ENCODE measurements around the gene PHOX2B. TPM values are rescaled to one million over a fixed set of nuclear protein-coding genes. Genes with fewer than 3 reads are reported as not detected.

The PHOX2B gene
- total and polyA plus RNA-seq, 2 of the 8 experiments (the other 6 are each of a cell fraction or from before 2014, with no cell fraction given), result not detected

DNA sequence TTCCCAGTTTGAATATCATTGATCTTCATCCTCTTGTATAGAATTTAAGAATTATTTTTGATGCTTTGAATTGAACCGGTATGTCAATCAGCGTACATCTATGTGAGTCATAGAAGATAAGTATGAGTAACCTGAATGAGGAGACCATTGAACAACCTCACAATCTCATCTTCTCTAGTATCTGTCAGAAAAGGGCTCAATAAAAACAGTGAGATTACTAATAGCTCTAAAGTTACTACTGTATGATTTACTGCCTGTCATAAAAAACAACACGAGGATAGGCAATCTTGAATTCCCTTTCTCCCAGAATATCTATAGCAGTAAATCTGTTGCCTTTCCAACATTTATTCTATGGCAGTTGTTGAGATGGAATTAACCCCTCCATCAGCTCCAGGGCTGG is 36.1 kb downstream of the PHOX2B start:
- Histone ChIP-seq H4K91ac (replicated peaks; ENCODE audit: insufficient read length, low read length) (no peak overlapping the region), H3K23ac (ENCODE audit: insufficient read length) (no peak overlapping the region), H2BK15ac (ENCODE audit: low read length) (no peak overlapping the region), H3K23me2 (ENCODE audit: low read depth, low read length) (no peaks in the 10 kb centered on the region), H3K4ac (replicated peaks; ENCODE audit: insufficient read length, low read depth, low read length) (no peak overlapping the region), H3K14ac (ENCODE audit: insufficient read length) (no peak overlapping the region), H3K79me2 (ENCODE audit: control insufficient read depth in 1 of 2, insufficient read depth in 2 of 2, low read length in 2 of 2) (no peaks in the 10 kb centered on the region), H3K4me2 (ENCODE audit: insufficient read depth in 1 of 2, low read depth in 2 of 2, low read length in 2 of 2) (no peak overlapping the region), H3K18ac (ENCODE audit: extremely low read depth, low read length) (no peak overlapping the region), H2AFZ (ENCODE audit: low read length) (no peak overlapping the region), H3K9me3 (ENCODE audit: insufficient read depth in 2 of 2, low read depth in 1 of 2, low read length in 1 of 2) (no peaks in the 10 kb centered on the region), H3K27ac (ENCODE audit: low read depth, low read length) (no peak overlapping the region), H3K36me3 (ENCODE audit: control insufficient read depth in 2 of 4, insufficient read depth in 4 of 4, low read length in 3 of 4) (no peaks in the 10 kb centered on the region), H3K4me3 (ENCODE audit: extremely low read depth in 1 of 4, insufficient read depth in 2 of 4, low read depth in 3 of 4, low read length in 4 of 4) (no peak overlapping the region), H4K5ac (ENCODE audit: insufficient read length, low read depth, low read length) (no peak overlapping the region), H2BK12ac (ENCODE audit: low read depth, low read length) (no peak overlapping the region), H2BK5ac (ENCODE audit: low read depth, low read length) (no peak overlapping the region), H2AK5ac (ENCODE audit: low read depth, low read length) (no peak overlapping the region), H3K56ac (replicated peaks; ENCODE audit: insufficient read length, low read depth, low read length) (no peak overlapping the region), H4K8ac (ENCODE audit: extremely low read depth, insufficient read depth, low read length) (no peak overlapping the region), H3K27me3 (replicated peaks in 1 of 4; ENCODE audit: control insufficient read depth in 3 of 4, extremely low read depth in 1 of 4, insufficient read depth in 3 of 4, low read length in 3 of 4) (no peaks in the 10 kb centered on the region), H3K79me1 (ENCODE audit: low read depth, low read length) (no peaks in the 10 kb centered on the region), H2BK120ac (replicated peaks; ENCODE audit: low read depth, low read length) (no peak overlapping the region), H2BK20ac (ENCODE audit: low read length) (no peak overlapping the region), H3K9ac (replicated peaks in 1 of 4; ENCODE audit: extremely low read depth in 1 of 4, low read depth in 3 of 4, low read length in 3 of 4) (no peak overlapping the region), H3K4me1 (replicated peaks in 1 of 4; ENCODE audit: control insufficient read depth in 3 of 4, insufficient read depth in 4 of 4, low read length in 3 of 4) (no peaks in the 10 kb centered on the region), H4K20me1 (replicated peaks in 1 of 2; ENCODE audit: control insufficient read depth in 1 of 2, insufficient read depth in 2 of 2, low read length in 2 of 2) (no peaks in the 10 kb centered on the region)
- FAIRE-seq (no peak), DNase-seq (ENCODE audit: low read depth in 1 of 2, low spot score in 2 of 2) (no peak)
- POLR2A ChIA-PET (ENCODE audit: partially characterized antibody), result no interaction called here
- CTCF ChIA-PET (ENCODE audit: partially characterized antibody), result interaction anchor here (0.9 to 2.1 kb wide), 2 partner anchors 19 to 176 kb away, joined by 5 to 9 read pairs; no protein-coding TSS in a partner anchor
- WGBS, 2 experiments (ENCODE audit: extremely low coverage in 1 of 2, insufficient coverage in 1 of 2, insufficient read length in 1 of 2, insufficient replicate concordance in 2 of 2, low coverage in 1 of 2, low lambda C conversion rate in 2 of 2, missing lambda C conversion rate in 1 of 2), result 87% methylated on average over 3 of the region's 3 CpGs; no CpG with 5 or more reads in 1 of the 2 experiments
- TF ChIP-seq SP1 (IDR thresholded peaks at IDR 0.05; ENCODE audit: low read depth, low read length), result no peak
- no peak for TF ChIP-seq FOSL1 (IDR thresholded peaks at IDR 0.05; ENCODE audit: insufficient read depth, low read depth, low read length)
- no peak for TF ChIP-seq CTBP2 (IDR thresholded peaks at IDR 0.05; ENCODE audit: borderline replicate concordance, insufficient read depth, insufficient read length, low read length)
- no peak for TF ChIP-seq RAD21 (IDR thresholded peaks at IDR 0.05 in 1 of 2, conservative IDR thresholded peaks at IDR 0.05 in 1 of 2; ENCODE audit: low read depth in 2 of 2, low read length in 2 of 2)
